Endodermal cell (in vitro differentiated cells): Measurements from ENCODE around the gene MACIR. TPM values are rescaled to one million over a fixed set of nuclear protein-coding genes. Genes with fewer than 3 reads are reported as not detected.

ENCODE experiments used
- DNase-seq: peaks from one replicate; pipeline ENCODE4 v3.0.0-alpha.2; 2017
- H3K27ac ChIP-seq: 2 replicates; pipeline ENCODE4 v1.5.1; 2013; ENCODE audit warnings: mild to moderate bottlenecking, low read depth, low read length, moderate library complexity
- H3K27me3 ChIP-seq: 2 replicates; pipeline ENCODE4 v1.6.1; 2013; ENCODE audit warnings: mild to moderate bottlenecking, low read length, moderate library complexity; ENCODE audit not compliant: insufficient read depth, control insufficient read depth, poor library complexity, severe bottlenecking
- H3K36me3 ChIP-seq: 2 replicates; pipeline ENCODE4 v1.7.0; 2013; ENCODE audit warnings: mild to moderate bottlenecking, low read length, moderate library complexity; ENCODE audit not compliant: control insufficient read depth, insufficient read depth
- H3K4me1 ChIP-seq: one replicate; pipeline ENCODE4 v1.7.0; 2013; ENCODE audit warnings: low read length; ENCODE audit not compliant: control insufficient read depth, insufficient read depth
- H3K4me3 ChIP-seq: 2 replicates; pipeline ENCODE4 v1.5.1; 2013; ENCODE audit warnings: mild to moderate bottlenecking, low read length, moderate library complexity
- H3K9ac ChIP-seq: 2 replicates; pipeline ENCODE4 v1.6.1; 2013; ENCODE audit warnings: mild to moderate bottlenecking, low read length, moderate library complexity; ENCODE audit not compliant: poor library complexity, severe bottlenecking; ENCODE audit errors: extremely low read depth
- H3K9me3 ChIP-seq: 2 replicates; pipeline ENCODE4 v1.6.1; 2013; ENCODE audit warnings: mild to moderate bottlenecking, low read length, moderate library complexity; ENCODE audit not compliant: control insufficient read depth
- H3K27ac Mint-ChIP-seq: 2 replicates; pipeline ENCODE4 v1.8.0; 2020; ENCODE audit warnings: mixed read lengths
- H3K27me3 Mint-ChIP-seq: 2 replicates; pipeline ENCODE4 v1.8.0; 2021; ENCODE audit warnings: mild to moderate bottlenecking, mixed read lengths; ENCODE audit not compliant: insufficient read depth
- H3K36me3 Mint-ChIP-seq: 2 replicates; pipeline ENCODE4 v1.8.0; 2020; ENCODE audit warnings: low read depth, mixed read lengths
- H3K4me1 Mint-ChIP-seq: 2 replicates; pipeline ENCODE4 v1.8.0; 2020; ENCODE audit warnings: mixed read lengths
- H3K4me3 Mint-ChIP-seq: 2 replicates; pipeline ENCODE4 v1.8.0; 2020; ENCODE audit warnings: mild to moderate bottlenecking, moderate library complexity, mixed read lengths
- H3K9me3 Mint-ChIP-seq: 2 replicates; pipeline ENCODE4 v1.8.0; 2020; ENCODE audit warnings: mild to moderate bottlenecking, mixed read lengths
- CTCF ChIP-seq: fragments of 200-600 bp; sonication (generic); conservative IDR thresholded peaks from 2 replicates; pipeline ENCODE4 v1.5.0; 2021; ENCODE audit warnings: antibody characterized with exemption, mild to moderate bottlenecking
- WGBS, 2 experiments: methylation state at CpG; one replicate each; pipeline versions ENCODE4 v1.1.5 to v1.1.7; 2013; ENCODE audit warnings: missing lambda C conversion rate in 2 of 2, mixed read lengths in 1 of 2; ENCODE audit not compliant: insufficient coverage in 1 of 2, insufficient read length in 1 of 2; 5-methylcytosine and 5-hydroxymethylcytosine counted together
- total RNA-seq, 2 donors: library from RNA; stranded (reverse); fragmentation: NEBNext Ultra II Directional in 1 of 2; extraction: Animal tissue kit (Norgen Biotek cat#: 25700) in 1 of 2; gene quantifications; 2 replicates in 1 of 2; 3 replicates in 1 of 2; pipeline ENCODE4 v1.2.1, GENCODE V29; 2021

MACIR gene
- total RNA-seq, 2 donors from 2014 or later = 13.2 to 18.9 TPM

GRCh38 chr5:103295871-103296270 is 37.3 kb downstream of the MACIR start:
- Mint-ChIP-seq H3K4me1 (peaks cover 3% of the 10 kb centered on the region), H3K27ac (no peak overlapping the region), H3K27me3 (no peaks in the 10 kb centered on the region), H3K9me3 (no peaks in the 10 kb centered on the region), H3K36me3 (no peaks in the 10 kb centered on the region), H3K4me3 (no peak overlapping the region)
- Histone ChIP-seq H3K4me3 (no peak overlapping the region), H3K36me3 (no peaks in the 10 kb centered on the region), H3K9me3 (no peaks in the 10 kb centered on the region), H3K27ac (no peak overlapping the region), H3K9ac (no peak overlapping the region), H3K27me3 (peaks cover 16% of the 10 kb centered on the region), H3K4me1 (no peaks in the 10 kb centered on the region)
- WGBS, 2 experiments = 96% methylated on average over 3 of the region's 3 CpGs; no CpG with 5 or more reads in 1 of the 2 experiments
- peak; percentile 45 for TF ChIP-seq CTCF
- DNase-seq = no peak

GRCh38 chr5:103298117-103298516 is 39.6 kb downstream of the MACIR start:
- Mint-ChIP-seq H3K9me3 (no peaks in the 10 kb centered on the region), H3K4me3 (no peak overlapping the region), H3K4me1 (peaks cover 3% of the 10 kb centered on the region), H3K36me3 (no peaks in the 10 kb centered on the region), H3K27ac (no peak overlapping the region), H3K27me3 (no peaks in the 10 kb centered on the region)
- DNase-seq = no peak
- Histone ChIP-seq H3K27me3 (peaks cover 16% of the 10 kb centered on the region), H3K36me3 (no peaks in the 10 kb centered on the region), H3K27ac (no peak overlapping the region), H3K9ac (no peak overlapping the region), H3K9me3 (no peaks in the 10 kb centered on the region), H3K4me3 (no peak overlapping the region), H3K4me1 (no peaks in the 10 kb centered on the region)
- 80 to 93% methylated on average over 1 of the region's 1 CpG for WGBS, 2 experiments
- TF ChIP-seq CTCF = no peak

- Mint-ChIP-seq H3K27ac (no peak overlapping the region), H3K36me3 (no peaks in the 10 kb centered on the region), H3K4me1 (peaks cover 3% of the 10 kb centered on the region), H3K9me3 (no peaks in the 10 kb centered on the region), H3K4me3 (no peak overlapping the region), H3K27me3 (no peaks in the 10 kb centered on the region)
- no peak for DNase-seq
- peaks cover 16% of the 10 kb centered on the region for H3K27me3 ChIP-seq
- no peak for TF ChIP-seq CTCF
- 54 to 100% methylated on average over 1 to 4 of the region's 4 CpGs for WGBS, 2 experiments
- H3K9me3 ChIP-seq = no peaks in the 10 kb centered on the region
- no peak overlapping the region for H3K9ac ChIP-seq
- no peaks in the 10 kb centered on the region for H3K4me1 ChIP-seq
- no peaks in the 10 kb centered on the region for H3K36me3 ChIP-seq
- H3K4me3 ChIP-seq = no peak overlapping the region
- H3K27ac ChIP-seq = no peak overlapping the region
Observed at GRCh38 chr5:103298607-103299188, 40.1 kb downstream of the MACIR start.
